ENCODE results near the gene NIP7.
"Not testable (repeated sequence)": the region's sequence is repeated elsewhere in the genome, so short reads cannot be mapped to it uniquely, and the experiment has no call there.

- not testable (repeated sequence) for TF ChIP-seq EZH2 (IDR thresholded peaks at IDR 0.05); TCF7L2 (IDR thresholded peaks at IDR 0.05; ENCODE audit: borderline replicate concordance, extremely low read depth, insufficient read depth, insufficient read length); ZFX (IDR thresholded peaks at IDR 0.05); CTCF (IDR thresholded peaks at IDR 0.05 in 2 of 3, conservative IDR thresholded peaks at IDR 0.05 in 1 of 3; ENCODE audit: borderline replicate concordance in 1 of 3, insufficient read depth in 1 of 3, low read depth in 2 of 3, low read length in 2 of 3); RAD21 (IDR thresholded peaks at IDR 0.05; ENCODE audit: low read depth); POLR2AphosphoS5 (IDR thresholded peaks at IDR 0.05; ENCODE audit: low read depth, low read length); MAX (IDR thresholded peaks at IDR 0.05); POLR2A (IDR thresholded peaks at IDR 0.05; ENCODE audit: borderline replicate concordance, extremely low read depth, insufficient read depth, insufficient read length); YY1 (IDR thresholded peaks at IDR 0.05; ENCODE audit: extremely low read depth, insufficient replicate concordance, low read depth, low read length)
Observed at GRCh38 chr16:69360070-69360469, 20.5 kb downstream of the NIP7 start.

Measured in HCT116 (cell line).